ENCODE measurements around the gene TK1. TPM values are rescaled to one million over a fixed set of nuclear protein-coding genes. Genes with fewer than 3 reads are reported as not detected.

The TK1 gene
- total RNA-seq, 4 donors from 2014 or later, result 11.3 to 57.7 (median 34.3) TPM

GRCh38 chr17:78232859-78233173 is 46.0 kb upstream of the TK1 start:
- no peak for TF ChIP-seq POLR2A (IDR thresholded peaks at IDR 0.05)
- TF ChIP-seq CTCF (IDR thresholded peaks at IDR 0.05), result no peak
- H3K27me3 ChIP-seq, result peaks cover 6 to 63% (median 12%) of the 10 kb centered on the region in 4 donors
- intact Hi-C loops (cut with DNase I), result no loop called here
- no peak overlapping the region for H3K4me3 ChIP-seq
- H3K27ac ChIP-seq, result no peak overlapping the region
- 92 to 100% methylated on average over 2 of the region's 2 CpGs for WGBS, 2 donors
- H3K36me3 ChIP-seq, result no peaks in the 10 kb centered on the region
- H3K9me3 ChIP-seq, result no peaks in the 10 kb centered on the region
- no peak for DNase-seq
- peaks cover 0 to 23% (median 8%) of the 10 kb centered on the region in 3 donors for H3K4me1 ChIP-seq

- intact Hi-C loops (cut with DNase I), result no loop called here
- WGBS, 2 donors, result 40% methylated on average over 11 of the region's 55 CpGs; no CpG with 5 or more reads in 1 of the 2 donors
- Histone ChIP-seq H3K4me1 (peaks cover 0 to 20% (median 3%) of the 10 kb centered on the region in 3 donors), H3K9me3 (no peaks in the 10 kb centered on the region), H3K36me3 (no peaks in the 10 kb centered on the region), H3K27ac (no peak overlapping the region), H3K27me3 (peaks cover 6 to 63% (median 12%) of the 10 kb centered on the region in 4 donors), H3K4me3 (peak overlapping the region in 2 of 4 donors; percentile 7 to 44)
- no peak for DNase-seq
- no peak for TF ChIP-seq POLR2A (IDR thresholded peaks at IDR 0.05)
- no peak for TF ChIP-seq CTCF (IDR thresholded peaks at IDR 0.05)
Measured at GRCh38 chr17:78231991-78232858, 45.4 kb upstream of the TK1 start.

GRCh38 chr17:78230996-78231935 is 44.4 kb upstream of the TK1 start, which contains the start of gene TMEM235:
Gene TMEM235 (plus strand): TSS chr17:78231631. CDS start chr17:78232024, 393 bp downstream.
- H3K27ac ChIP-seq, result no peak within 1 kb of the TSS
- no peaks in the 10 kb centered on the region for H3K9me3 ChIP-seq
- peaks cover 6 to 63% (median 12%) of the 10 kb centered on the region in 4 donors for H3K27me3 ChIP-seq
- DNase-seq, result no peak
- peaks cover 0 to 25% (median 9%) of the 10 kb centered on the region in 3 donors for H3K4me1 ChIP-seq
- no peak for TF ChIP-seq POLR2A (IDR thresholded peaks at IDR 0.05)
- no peak for TF ChIP-seq CTCF (IDR thresholded peaks at IDR 0.05)
- no peaks in the 10 kb centered on the region for H3K36me3 ChIP-seq
- intact Hi-C loops (cut with DNase I), result no loop called here
- H3K4me3 ChIP-seq, result peak within 1 kb of the TSS in 2 of 4 donors; percentile 7 to 44
- WGBS, 2 donors, result 45 to 53% methylated on average over 2 to 12 of the region's 52 CpGs

- TF ChIP-seq CTCF (IDR thresholded peaks at IDR 0.05) (no peak), POLR2A (IDR thresholded peaks at IDR 0.05) (no peak)
- WGBS, 2 donors, result 73% methylated on average over 10 to 13 of the region's 13 CpGs
- H3K36me3 ChIP-seq, result no peaks in the 10 kb centered on the region
- intact Hi-C loops (cut with DNase I), result no loop called here
- peaks cover 6 to 63% (median 12%) of the 10 kb centered on the region in 4 donors for H3K27me3 ChIP-seq
- no peak for DNase-seq
- H3K4me1 ChIP-seq, result peaks cover 0 to 25% (median 9%) of the 10 kb centered on the region in 3 donors
- H3K27ac ChIP-seq, result no peak overlapping the region
- H3K9me3 ChIP-seq, result no peaks in the 10 kb centered on the region
- no peak overlapping the region for H3K4me3 ChIP-seq
Measured at GRCh38 chr17:78230252-78230962, 43.6 kb upstream of the TK1 start.

Measured in esophagus squamous epithelium (tissue), 5 donors.